ENCODE measurements around the gene SLC16A6. TPM values are rescaled to one million over a fixed set of nuclear protein-coding genes. Genes with fewer than 3 reads are reported as not detected.

Gene SLC16A6
- polyA plus RNA-seq, 1 donor (not counting 4 experiments of a cell fraction or from before 2014, with no cell fraction given) = 0.14 TPM

DNA sequence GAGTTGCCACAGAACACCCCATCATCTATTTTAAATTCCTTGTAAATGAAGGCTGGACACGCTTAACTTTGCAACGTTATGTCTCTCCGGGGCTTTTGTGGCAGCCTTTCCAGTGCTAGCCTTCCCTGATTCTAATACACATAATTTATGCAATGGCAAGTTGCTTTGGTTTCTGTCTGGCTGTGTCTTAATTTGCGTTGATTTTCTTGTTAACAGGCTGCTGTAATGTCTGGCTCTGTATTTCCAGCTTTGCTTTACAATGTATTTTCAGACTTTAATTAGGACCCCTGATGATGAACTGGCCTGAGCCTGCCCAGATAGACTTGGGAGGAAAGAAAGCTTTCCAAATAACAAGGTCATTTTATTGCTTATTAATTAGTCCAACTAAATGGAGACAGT is 30.6 kb upstream of the SLC16A6 start:
- Histone ChIP-seq H3K4me1 (ENCODE audit: control insufficient read depth, extremely low read depth, insufficient read depth, low read length) (no peaks in the 10 kb centered on the region), H3K27me3 (ENCODE audit: control insufficient read depth, extremely low read depth, insufficient read depth, low read length) (no peaks in the 10 kb centered on the region), H3K36me3 (ENCODE audit: control insufficient read depth in 2 of 2, extremely low read depth in 1 of 2, insufficient read depth in 2 of 2, low read length in 2 of 2) (no peaks in the 10 kb centered on the region), H4K20me1 (ENCODE audit: control insufficient read depth, extremely low read depth, insufficient read depth, low read length) (no peaks in the 10 kb centered on the region), H3K4me3 (ENCODE audit: control insufficient read depth in 2 of 3, extremely low read depth in 1 of 3, insufficient read depth in 2 of 3, low read depth in 1 of 3, low read length in 3 of 3) (no peak overlapping the region), H3K4me2 (ENCODE audit: control insufficient read depth, extremely low read depth, insufficient read depth, low read depth, low read length) (no peak overlapping the region), H3K79me2 (ENCODE audit: control insufficient read depth, insufficient read depth, low read length) (no peaks in the 10 kb centered on the region), H3K27ac (ENCODE audit: control insufficient read depth, insufficient read depth, low read length) (no peak overlapping the region), H3K9me3 (ENCODE audit: control insufficient read depth, low read depth, low read length) (no peaks in the 10 kb centered on the region), H3K9ac (ENCODE audit: control insufficient read depth, extremely low read depth, insufficient read depth, low read length) (no peak overlapping the region), H2AFZ (ENCODE audit: control insufficient read depth, low read length) (no peak overlapping the region), H3K9me1 (ENCODE audit: control insufficient read depth, extremely low read depth, insufficient read depth, low read length) (no peaks in the 10 kb centered on the region)
- no peak for FAIRE-seq
- TF ChIP-seq, protein P1, sequence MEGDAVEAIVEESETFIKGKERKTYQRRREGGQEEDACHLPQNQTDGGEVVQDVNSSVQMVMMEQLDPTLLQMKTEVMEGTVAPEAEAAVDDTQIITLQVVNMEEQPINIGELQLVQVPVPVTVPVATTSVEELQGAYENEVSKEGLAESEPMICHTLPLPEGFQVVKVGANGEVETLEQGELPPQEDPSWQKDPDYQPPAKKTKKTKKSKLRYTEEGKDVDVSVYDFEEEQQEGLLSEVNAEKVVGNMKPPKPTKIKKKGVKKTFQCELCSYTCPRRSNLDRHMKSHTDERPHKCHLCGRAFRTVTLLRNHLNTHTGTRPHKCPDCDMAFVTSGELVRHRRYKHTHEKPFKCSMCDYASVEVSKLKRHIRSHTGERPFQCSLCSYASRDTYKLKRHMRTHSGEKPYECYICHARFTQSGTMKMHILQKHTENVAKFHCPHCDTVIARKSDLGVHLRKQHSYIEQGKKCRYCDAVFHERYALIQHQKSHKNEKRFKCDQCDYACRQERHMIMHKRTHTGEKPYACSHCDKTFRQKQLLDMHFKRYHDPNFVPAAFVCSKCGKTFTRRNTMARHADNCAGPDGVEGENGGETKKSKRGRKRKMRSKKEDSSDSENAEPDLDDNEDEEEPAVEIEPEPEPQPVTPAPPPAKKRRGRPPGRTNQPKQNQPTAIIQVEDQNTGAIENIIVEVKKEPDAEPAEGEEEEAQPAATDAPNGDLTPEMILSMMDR (optimal IDR thresholded peaks at IDR 0.05 in 1 of 3, IDR thresholded peaks at IDR 0.05 in 1 of 3, conservative IDR thresholded peaks at IDR 0.05 in 1 of 3; ENCODE audit: extremely low read depth in 1 of 3, insufficient read depth in 2 of 3, low read length in 3 of 3) = no peak
- TF ChIP-seq EZH2 (IDR thresholded peaks at IDR 0.05; ENCODE audit: low read length) = no peak
- no peak for DNase-seq (ENCODE audit: low read depth, low spot score)
- dilution Hi-C loops (cut with MboI; ENCODE audit: extremely low pct_ligation_motif_present, low sequenced_read_pairs) = no loop called here

DNA sequence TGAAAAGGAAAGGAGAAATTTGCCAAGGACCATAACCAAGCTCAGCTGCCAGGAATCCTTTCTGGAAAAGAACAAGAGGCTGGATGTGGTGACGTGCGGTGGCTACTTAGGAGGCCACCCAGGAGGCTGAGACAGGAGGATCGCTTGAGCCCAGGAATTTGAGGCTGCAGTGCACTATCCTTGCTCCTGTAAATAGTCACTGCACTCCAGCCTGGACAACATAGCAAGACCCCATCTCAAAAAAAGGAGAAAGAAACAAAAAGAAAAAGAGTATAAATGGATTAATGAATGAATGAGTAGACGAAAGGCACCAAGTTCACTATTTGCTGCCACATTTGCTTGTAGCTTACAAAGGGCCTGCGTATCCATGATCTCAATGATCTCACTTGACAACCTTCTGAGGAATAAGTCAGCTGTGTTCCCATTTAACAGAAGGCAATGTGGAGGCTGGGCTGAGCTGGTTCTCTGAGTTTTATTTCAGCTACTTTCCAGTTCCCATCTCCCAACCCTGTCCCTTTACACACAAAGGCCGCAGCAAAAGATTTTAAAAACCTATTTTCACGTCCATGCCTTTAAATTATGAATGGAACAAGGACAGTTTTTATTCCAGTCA is 30.1 kb upstream of the SLC16A6 start:
- dilution Hi-C loops (cut with MboI; ENCODE audit: extremely low pct_ligation_motif_present, low sequenced_read_pairs) = no loop called here
- Histone ChIP-seq H3K4me2 (ENCODE audit: control insufficient read depth, extremely low read depth, insufficient read depth, low read depth, low read length) (no peak overlapping the region), H3K36me3 (ENCODE audit: control insufficient read depth in 2 of 2, extremely low read depth in 1 of 2, insufficient read depth in 2 of 2, low read length in 2 of 2) (no peaks in the 10 kb centered on the region), H4K20me1 (ENCODE audit: control insufficient read depth, extremely low read depth, insufficient read depth, low read length) (no peaks in the 10 kb centered on the region), H3K9me3 (ENCODE audit: control insufficient read depth, low read depth, low read length) (no peaks in the 10 kb centered on the region), H2AFZ (ENCODE audit: control insufficient read depth, low read length) (no peak overlapping the region), H3K4me3 (ENCODE audit: control insufficient read depth in 2 of 3, extremely low read depth in 1 of 3, insufficient read depth in 2 of 3, low read depth in 1 of 3, low read length in 3 of 3) (no peak overlapping the region), H3K4me1 (ENCODE audit: control insufficient read depth, extremely low read depth, insufficient read depth, low read length) (no peaks in the 10 kb centered on the region), H3K27ac (ENCODE audit: control insufficient read depth, insufficient read depth, low read length) (no peak overlapping the region), H3K27me3 (ENCODE audit: control insufficient read depth, extremely low read depth, insufficient read depth, low read length) (no peaks in the 10 kb centered on the region), H3K9me1 (ENCODE audit: control insufficient read depth, extremely low read depth, insufficient read depth, low read length) (no peaks in the 10 kb centered on the region), H3K9ac (ENCODE audit: control insufficient read depth, extremely low read depth, insufficient read depth, low read length) (no peak overlapping the region), H3K79me2 (ENCODE audit: control insufficient read depth, insufficient read depth, low read length) (no peaks in the 10 kb centered on the region)
- DNase-seq (ENCODE audit: low read depth, low spot score) (no peak), FAIRE-seq (no peak)
- TF ChIP-seq, protein P1 (optimal IDR thresholded peaks at IDR 0.05 in 1 of 3, IDR thresholded peaks at IDR 0.05 in 1 of 3, conservative IDR thresholded peaks at IDR 0.05 in 1 of 3; ENCODE audit: extremely low read depth in 1 of 3, insufficient read depth in 2 of 3, low read length in 3 of 3) = no peak
- TF ChIP-seq EZH2 (IDR thresholded peaks at IDR 0.05; ENCODE audit: low read length) = no peak

Data from keratinocyte (primary cell).